Frontal cortex (tissue), 4 donors: ENCODE measurements around the gene SERPINA4. TPM values are rescaled to one million over a fixed set of nuclear protein-coding genes. Genes with fewer than 3 reads are reported as not detected.
"Not testable (repeated sequence)": the region's sequence is repeated elsewhere in the genome, so short reads cannot be mapped to it uniquely, and the experiment has no call there.

Experiments used
- DNase-seq, 2 donors: peaks; one replicate each; pipeline ENCODE4 v3.0.0; 2012; ENCODE audit warnings: low spot score in 2 of 2
- FAIRE-seq: peaks from 2 replicates; lab custom pipeline; 2012; peaks lifted over from hg19 to GRCh38; lab: Jason Lieb, UNC
- total RNA-seq: library from RNA; depleted of rRNA; stranded (reverse); fragments of >200 nt; gene quantifications from one replicate; pipeline ENCODE4 v1.2.3, GENCODE V29; 2014
- donor health status: control.
- donor health status: control.
- donor health status: control.

The SERPINA4 gene
- total RNA-seq, 1 donor from 2014 or later = not detected

DNA sequence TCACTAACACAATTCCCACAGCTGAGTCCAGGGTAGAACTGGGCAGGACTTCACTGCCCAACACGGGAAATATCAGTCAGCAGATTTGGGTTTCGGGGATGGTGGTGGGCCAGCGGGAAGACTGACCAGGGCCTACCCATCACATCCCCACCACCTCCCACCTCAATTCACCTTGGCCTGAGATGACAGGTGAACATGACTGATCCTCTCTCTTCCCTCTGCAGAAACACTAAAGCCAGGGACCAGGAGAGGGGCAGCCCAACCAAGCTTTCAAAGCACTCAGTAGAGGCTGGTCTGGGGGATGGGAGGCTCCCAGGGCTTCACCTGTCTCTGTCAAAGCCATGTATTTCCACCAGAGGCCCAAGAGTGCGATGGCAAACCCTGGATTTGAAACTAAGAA lies 22.3 kb downstream of the SERPINA4 start:
- no peak for FAIRE-seq

GRCh38 chr14:94584591-94585280 lies 23.5 kb downstream of the SERPINA4 start:
- FAIRE-seq = no peak
- DNase-seq = no peak

More for the DNA sequence above, 22.3 kb downstream of the SERPINA4 start:
- no peak for DNase-seq

GRCh38 chr14:94586635-94587034 lies 25.4 kb downstream of the SERPINA4 start:
- DNase-seq = no peak

DNA sequence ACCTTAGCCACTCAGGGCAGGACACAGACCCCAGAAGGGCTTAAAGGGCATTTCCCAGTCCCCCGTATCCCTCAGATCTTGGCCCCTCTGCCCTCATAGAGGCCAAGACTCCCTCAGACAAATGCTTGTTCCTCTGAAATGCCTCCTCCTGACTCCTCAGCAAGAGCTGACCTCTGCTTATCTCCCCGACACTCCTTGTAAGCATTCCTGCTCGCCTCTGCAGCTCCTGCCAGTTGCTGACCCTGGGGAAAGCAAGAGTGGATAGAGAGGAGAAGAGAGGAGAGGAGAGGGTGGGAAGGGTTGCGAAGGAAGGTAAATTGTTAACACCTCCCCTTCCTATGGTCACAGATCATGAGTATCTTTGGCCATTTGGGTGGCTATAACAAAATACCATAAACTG lies 27.1 kb downstream of the SERPINA4 start:
- DNase-seq = no peak
- no peak for FAIRE-seq

More at GRCh38 chr14:94586635-94587034, 25.4 kb downstream of the SERPINA4 start:
- no peak for FAIRE-seq

GRCh38 chr14:94591073-94591472 lies 29.8 kb downstream of the SERPINA4 start:
- FAIRE-seq = no peak
- DNase-seq = no peak

GRCh38 chr14:94591871-94592270 lies 30.6 kb downstream of the SERPINA4 start:
- no peak for DNase-seq
- no peak for FAIRE-seq

GRCh38 chr14:94592457-94592856 lies 31.2 kb downstream of the SERPINA4 start:
- FAIRE-seq = no peak
- no peak for DNase-seq

- no peak for FAIRE-seq
- no peak for DNase-seq
Observed at GRCh38 chr14:94593376-94593748, 32.1 kb downstream of the SERPINA4 start.

- DNase-seq = no peak
- no peak for FAIRE-seq
Observed at GRCh38 chr14:94593749-94594431, 32.6 kb downstream of the SERPINA4 start.

DNA sequence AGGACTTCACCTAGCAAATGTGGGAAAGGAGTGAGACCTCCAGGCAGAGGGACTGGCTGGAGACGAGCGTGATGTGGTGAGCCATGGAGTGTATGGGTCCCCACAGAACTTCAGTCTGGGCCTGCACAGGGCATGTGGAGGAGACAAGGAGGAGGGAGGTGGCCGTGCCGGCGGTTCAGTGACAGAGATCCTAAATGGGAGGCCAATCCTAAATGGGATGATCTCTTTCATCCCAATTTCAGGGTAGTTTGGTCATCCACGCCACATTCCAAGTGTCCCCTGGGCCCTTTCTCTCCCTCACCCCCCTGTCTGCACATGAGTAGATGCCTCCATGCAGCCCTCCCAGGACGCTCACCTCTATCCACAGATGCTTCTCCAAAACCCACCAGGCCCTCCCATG lies 33.2 kb downstream of the SERPINA4 start:
- no peak for FAIRE-seq
- DNase-seq = no peak

DNA sequence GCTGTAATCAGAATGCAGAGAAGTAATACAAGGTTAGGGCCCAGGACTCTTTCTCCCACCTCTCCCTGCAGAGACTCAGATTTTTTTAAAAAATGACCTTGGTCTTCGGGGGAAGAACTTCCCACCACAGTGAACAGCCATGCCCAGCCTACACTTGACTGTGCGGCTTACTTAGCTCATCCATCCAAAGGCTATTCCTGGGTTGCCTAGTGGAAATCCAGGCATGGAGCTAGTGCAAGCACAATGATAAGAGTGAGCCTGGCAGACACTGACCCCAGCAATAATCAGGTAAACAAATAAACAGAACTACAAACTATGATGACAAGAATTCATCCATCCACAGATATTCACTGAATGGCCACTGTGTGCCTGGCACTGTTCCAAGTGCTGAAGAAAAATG lies 34.7 kb downstream of the SERPINA4 start:
- DNase-seq (no peak), FAIRE-seq (no peak)

- FAIRE-seq (no peak), DNase-seq (no peak)
Observed at GRCh38 chr14:94596361-94596760, 35.1 kb downstream of the SERPINA4 start.

DNA sequence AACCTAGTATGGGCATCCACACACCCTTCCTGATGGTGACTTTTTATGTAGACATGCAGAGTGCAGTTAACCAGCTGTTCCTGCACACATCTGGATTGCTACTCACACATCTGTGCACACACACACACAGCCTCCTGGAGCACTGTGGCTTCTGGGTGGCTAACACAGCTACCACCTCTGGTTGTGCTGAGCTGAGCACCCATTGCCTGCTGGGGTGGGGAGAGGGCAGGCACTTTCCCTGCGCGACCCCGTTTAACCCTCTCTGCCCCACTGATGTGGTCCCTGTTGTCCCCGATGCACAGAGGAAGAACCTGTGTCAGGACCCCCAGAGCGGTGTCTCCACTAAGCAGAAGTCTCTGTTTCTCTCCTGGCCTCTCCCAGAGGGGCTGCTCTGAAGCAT lies 36.5 kb downstream of the SERPINA4 start:
- FAIRE-seq (no peak), DNase-seq (no peak)

DNA sequence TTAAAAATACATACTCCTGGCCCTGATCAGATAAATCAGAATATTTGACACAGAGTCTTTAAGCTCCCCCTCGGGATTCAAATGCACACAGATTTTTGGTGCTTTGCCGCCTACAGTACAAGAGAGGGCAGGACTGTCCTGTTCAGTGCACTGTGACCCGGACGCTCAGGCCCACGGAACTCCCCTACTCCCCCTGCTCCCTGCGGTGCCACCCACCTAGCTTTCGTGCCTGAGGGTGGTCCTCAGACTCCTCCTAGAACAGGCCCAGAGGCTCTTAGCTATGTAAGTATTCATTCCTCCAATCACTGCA lies 37.2 kb downstream of the SERPINA4 start:
- DNase-seq (no peak), FAIRE-seq (no peak)

DNA sequence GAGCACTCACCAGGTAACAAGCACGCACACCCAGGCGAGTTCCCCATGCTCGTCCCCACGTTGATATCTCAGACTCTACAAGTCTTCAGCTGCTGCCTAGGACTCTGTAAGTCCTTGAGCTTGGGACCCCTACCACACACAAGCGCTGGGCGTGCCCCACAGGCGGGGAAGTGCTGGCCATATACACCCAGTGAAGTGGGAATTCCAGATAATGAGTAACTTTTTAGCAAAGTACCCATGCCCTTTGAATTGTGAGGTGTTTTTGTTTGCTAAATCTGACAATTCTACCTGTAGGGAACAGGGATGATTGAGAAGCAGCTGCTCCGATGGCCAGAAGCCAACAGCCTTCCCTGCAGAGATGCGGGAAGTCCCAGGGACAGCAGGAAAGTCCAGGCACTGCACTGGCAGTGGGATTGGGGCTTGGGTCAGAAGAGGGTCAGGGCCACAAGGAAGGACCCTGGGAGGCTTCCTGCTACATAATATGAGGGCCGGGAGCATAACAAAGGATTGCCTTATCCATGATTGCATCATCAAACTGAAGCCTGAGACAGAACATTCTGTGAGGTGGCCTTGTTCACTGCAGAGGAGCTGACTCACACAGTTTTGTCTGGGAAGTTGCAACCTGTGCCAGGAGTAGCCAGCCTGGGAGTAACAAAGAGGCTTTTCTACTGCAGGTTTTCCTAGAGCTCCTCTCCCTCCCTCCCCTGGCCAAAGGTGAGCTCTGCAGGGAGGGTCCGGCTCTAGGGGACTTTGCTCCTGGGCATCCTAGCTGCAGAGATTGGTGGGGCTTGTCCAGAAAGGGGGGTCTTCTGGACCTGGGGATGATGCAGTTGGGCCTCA lies 37.8 kb downstream of the SERPINA4 start:
- peak; percentile 24 to 53 for DNase-seq
- FAIRE-seq = peak; percentile 6

- DNase-seq (no peak), FAIRE-seq (no peak)
Observed at GRCh38 chr14:94599656-94600004, 38.4 kb downstream of the SERPINA4 start.

DNA sequence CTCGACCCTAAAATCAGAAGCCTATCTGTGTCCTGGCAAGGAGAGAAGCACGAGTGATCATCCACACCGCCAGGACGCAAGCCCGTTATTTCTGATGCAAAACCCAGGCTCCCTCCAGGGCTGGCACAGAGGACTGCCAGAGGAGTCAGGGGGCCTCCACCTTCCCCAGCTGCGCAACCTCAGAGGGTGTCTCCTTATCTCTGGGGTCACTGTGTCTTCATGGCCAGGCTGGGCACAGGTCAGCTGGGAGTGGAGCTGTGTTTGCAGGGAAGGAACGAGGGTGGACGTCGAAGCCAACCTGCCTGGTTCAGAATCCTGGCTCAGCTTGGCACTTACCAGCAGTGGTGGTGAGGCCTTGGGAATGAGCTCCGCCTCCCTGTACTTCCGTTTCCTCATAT lies 38.9 kb downstream of the SERPINA4 start:
- no peak for FAIRE-seq
- no peak for DNase-seq

DNA sequence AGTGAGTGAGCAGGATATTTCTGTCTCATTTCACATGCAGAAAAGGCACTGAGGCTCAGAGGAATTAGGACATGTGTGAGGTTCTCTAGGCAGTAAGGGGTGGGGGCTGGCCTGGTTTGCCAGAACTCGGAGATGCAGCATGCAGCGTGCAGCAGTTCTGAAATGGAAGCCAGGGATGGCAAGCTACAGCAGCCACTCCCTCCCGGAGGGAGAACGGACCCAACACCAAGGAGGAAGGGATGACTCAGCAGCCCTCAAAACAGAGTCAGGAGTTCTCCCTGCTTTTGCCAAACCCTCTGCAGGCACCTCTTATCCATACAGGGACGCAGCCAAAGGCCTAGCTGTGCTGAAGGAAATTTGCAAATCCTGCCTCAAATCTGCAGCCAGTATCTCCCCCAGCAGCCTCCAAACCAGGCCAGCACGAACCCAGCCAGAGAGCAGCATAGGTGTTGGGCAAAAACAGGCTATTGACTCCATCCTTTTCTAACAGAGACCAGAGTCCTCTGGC lies 40.7 kb downstream of the SERPINA4 start:
- no peak for FAIRE-seq
- peak in 1 of 2 donors; percentile 56 for DNase-seq

DNA sequence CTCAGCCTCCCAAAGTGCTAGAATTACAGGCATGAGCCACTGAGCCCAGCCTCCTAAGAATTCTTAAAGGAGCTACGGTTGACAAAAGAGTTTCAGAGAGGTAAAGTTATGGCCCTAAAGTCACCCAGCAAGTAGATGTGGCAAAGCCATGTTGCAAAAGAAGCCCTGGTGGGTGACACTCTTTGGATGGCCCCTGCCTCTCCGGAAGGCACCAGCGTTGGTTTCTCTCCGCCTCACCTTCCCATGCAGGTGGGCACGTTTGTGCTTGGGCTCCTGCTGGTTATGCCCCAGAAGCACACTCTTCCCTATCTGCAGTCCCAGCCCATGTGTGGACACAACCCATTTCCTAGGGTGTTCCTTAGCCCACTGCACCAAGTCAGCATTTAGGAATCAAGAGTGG lies 41.5 kb downstream of the SERPINA4 start:
- FAIRE-seq (no peak), DNase-seq (no peak)

DNA sequence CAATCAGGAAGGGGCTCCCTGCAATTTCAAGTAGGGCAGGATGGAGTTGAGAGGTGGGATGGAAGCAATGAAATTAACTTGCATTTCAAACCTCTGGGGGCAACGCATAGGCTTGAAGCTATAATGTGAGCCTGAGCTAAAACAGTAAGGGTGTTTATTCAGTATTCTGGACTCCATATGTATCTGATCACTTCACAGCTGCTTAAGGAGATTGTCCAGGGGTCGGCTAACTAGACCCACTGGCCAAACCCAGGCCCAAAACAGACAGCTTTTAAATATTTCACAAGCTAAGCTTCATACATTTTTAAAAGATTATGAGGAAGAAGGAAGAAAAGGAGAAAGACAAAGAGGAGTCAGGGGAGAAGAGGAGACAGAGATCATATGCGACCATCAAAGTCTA lies 44.1 kb downstream of the SERPINA4 start:
- DNase-seq (no peak), FAIRE-seq (no peak)

DNA sequence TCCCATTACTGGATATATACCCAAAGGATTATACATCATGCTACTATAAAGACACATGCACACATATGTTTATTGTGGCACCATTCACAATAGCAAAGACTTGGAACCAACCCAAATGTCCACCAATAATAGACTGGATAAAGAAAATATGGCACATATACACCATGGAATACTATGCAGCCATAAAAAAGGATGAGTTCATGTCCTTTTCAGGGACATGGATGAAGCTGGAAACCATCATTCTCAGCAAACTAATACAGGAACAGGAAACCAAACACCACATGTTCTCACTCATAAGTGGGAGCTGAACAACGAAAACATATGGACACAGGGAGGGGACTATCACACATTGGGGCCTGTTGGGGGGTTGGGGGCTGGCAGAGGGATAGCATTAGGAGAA lies 47.7 kb downstream of the SERPINA4 start:
- not testable (repeated sequence) for FAIRE-seq, DNase-seq
